ENCODE measurements around the gene SLC41A2.

Gene SLC41A2

DNA sequence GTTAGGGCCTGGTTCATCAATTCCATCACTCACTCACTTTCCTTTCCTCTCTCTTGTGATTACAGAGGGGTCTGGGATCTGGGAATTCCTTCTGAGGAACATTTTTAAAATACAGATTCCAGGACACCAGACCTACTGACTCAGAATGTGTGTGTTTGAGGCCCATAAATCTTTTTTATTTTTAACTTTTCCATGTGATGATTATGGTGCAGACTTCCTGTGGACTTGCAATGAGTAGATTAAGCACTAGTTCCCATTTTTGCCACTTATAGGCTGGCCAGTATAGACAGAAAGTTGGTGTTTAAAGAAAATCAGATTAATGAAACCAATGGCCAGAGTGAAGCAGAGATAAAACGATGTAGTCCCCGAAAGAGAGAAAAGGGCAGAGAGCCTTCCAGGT, 28.1 kb downstream of the SLC41A2 start:
- DNase-seq: no peak

DNA sequence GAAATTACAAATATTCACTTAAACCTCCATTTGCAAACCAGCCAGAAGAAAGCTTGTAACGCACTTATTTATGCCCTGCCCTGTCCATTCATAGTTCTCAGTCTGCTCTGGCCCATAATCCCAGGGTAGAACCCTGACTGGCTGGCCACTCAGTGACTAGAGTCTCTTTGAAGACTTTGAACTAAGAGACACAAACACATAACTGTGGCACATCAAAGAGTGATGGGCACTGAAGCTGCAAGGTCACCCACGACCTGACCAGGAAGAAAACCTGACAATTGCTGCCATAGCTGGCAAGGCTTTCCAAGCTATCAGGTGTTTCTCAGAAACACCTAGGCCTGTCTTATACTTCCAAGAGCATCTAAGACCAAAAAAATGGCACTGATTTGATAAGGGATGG, 28.7 kb downstream of the SLC41A2 start:
- DNase-seq: no peak

DNA sequence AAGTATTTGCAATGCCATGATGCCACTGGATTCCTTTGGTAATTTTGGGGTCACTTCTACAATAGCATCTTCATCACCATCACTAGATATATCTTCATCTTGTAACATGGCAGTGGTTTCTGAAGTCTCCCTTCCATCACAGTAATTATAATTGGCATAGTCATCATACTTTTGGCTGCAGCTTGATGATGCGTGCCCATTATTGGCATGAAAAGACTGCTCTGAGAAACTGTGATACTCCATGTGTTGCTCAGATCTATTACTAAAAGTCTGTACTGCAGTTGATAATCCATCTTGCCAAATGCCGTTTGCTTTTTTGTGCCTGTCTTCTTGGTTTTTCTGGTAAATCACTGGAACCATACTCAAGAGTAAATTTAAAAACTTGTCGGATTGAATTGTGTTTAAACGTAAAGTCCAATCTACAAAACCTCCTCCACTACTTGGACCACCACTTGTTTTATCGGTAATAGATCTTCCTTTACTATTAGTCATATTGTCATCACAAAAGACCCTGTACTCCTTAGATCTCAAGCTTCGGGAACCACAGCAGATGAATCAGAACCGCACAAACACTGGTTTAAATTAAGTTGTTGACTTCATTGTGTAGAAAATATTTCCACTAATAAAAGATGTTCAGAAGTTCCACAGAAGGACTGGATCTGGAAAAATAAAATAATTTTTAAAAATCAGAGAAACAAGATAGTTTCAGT, 29.9 kb downstream of the SLC41A2 start:
- DNase-seq: no peak

DNA sequence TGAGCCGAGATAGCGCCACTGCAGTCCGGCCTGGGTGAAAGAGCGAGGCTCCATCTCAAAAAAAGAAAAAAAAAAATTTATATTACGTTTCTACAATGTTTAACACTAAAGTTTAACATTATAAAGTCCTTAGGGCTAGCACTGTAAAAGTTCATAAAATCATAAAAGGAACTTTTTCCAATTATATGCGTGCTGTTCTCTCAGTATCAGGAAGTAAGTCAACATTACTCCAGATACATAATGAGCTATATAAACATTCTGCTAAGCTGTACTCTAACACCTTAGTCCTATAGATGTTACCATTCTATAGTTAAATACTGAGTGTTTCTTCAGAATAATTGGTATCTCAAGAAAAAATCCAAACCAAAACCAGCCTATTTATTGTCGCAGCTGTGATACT, 32.6 kb downstream of the SLC41A2 start:
- no peak for DNase-seq

DNA sequence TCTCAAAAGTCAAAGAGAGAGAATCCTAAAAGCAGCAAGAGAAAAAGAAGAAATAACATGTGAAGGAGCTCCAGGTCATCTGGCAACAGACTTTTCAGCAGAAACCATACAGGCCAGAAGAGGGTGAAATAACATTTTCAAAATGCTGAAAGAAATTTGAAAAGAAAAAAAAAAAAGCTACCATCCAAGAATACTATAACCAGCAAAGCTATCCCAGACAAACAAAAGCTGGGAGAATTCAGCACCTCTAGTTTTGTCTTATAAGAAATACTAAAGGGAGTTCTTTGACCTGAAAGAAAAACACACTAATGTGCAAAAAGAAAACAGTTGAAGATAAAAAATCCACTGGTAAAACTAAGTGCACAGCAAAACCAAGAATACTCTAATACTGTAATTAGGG, 36.8 kb downstream of the SLC41A2 start:
- DNase-seq: no peak

DNA sequence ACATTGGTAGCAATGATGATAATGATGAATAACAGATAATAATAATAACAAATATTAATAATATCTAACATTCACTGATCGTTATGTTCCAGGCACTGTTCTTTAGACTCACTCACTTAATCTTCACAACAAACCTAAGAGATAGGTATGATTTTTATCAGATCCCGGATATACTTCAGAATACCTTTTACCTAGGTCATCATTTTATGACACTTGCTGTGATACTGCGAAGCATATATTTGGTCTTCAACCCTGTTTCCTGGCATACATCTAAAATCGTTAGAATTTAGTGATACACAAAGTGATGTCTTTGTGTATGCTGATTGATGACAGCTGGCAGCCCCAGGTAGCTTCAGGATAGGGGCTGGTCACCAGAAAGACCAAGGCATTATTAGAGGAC, 46.1 kb downstream of the SLC41A2 start:
- DNase-seq: no peak

DNA sequence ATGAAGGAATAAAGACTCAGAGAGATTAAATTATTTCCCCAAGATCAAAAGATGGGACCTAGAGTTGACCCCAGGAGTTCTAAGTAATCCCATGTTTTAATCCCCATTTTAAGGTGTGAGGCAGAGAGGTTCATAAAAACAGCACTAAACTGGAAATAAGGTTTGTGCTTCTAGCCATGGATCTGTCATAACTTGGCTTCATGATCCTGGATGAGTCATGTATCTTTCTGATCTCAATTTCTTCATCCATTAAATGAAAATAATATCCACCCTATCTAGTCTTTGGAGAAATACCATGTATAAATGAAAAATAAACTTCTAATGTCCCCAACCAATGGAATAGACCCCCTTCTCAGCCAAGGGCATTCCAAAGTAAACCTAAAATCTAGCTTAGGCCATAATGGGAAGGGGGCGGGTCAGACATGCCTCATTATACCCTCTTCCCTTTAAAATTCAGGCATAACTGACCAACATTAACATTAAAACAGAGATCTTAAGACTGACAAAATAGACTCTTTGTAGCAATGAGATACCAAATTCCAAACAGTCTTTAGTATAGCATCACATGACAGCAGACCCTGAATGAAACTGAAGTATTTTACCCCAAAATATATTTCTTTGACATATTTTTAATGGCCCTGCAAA, 47.8 kb downstream of the SLC41A2 start:
- DNase-seq: no peak

DNA sequence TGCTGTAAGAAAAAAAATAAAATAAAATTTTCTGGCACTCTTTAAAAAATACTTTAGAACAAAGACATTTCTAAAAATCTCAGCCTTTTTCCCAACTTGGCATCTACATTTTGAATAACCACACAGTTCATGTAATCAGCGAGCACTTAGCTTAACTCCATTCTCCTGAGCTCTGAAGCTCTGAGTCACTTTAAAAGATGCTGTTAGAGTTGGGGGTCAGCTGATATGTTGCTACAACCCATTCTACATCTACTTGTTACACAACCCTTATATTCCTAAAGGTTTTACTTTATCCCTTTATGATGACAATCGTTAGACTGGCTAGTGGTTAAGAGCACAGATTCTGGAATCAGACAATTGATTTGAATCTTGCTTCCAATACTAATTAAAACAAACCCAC, 48.3 kb downstream of the SLC41A2 start:
- no peak for DNase-seq
